ENCODE data around the gene COX7B. TPM values are rescaled to one million over a fixed set of nuclear protein-coding genes. Genes with fewer than 3 reads are reported as not detected.

COX7B gene
- total RNA-seq, 2 experiments from 2014 or later: 303 to 375 TPM

DNA sequence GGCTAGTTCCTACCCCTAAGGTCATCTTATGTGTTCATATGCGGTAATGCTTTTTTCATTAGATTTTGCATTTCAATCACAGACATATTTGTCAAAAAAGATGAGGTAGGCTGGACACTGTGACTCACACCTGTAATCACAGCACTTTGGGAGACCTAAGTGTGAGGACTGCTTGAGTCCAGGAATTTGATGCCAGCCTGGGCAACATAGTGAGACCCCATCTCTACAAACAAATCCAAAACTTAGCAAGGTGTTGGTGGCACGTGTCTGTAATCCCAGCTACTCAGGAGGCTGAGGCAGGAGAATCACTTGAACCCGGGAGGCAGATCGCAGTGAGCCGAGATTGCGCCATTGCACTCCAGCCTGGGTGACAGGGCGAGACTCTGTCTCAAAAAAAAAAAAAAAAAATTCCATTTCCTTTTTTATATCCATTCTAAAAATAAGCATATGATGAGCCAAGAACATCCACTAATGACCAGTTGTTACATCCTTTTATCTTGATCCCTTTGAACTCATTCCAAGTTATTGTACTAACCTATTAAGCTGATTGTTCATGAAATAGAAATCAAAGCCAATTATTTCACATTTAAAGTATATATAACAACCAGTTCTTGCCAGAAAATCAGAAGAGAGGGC lies 46.8 kb downstream of the COX7B start:
- intact Hi-C loops (cut with DNase I, micrococcal nuclease): no loop called here
- no peaks in the 10 kb centered on the region for H3K27me3 Mint-ChIP-seq
- no peaks in the 10 kb centered on the region for H3K9me3 Mint-ChIP-seq (ENCODE audit: low read depth)
- DNase-seq (no peak), ATAC-seq (no peak)
- no peak overlapping the region for H3K27ac Mint-ChIP-seq
- CTCF ChIA-PET: no interaction called here
- peaks cover 8% of the 10 kb centered on the region for H3K4me1 Mint-ChIP-seq
- no peak overlapping the region for H3K4me3 Mint-ChIP-seq
- POLR2A ChIA-PET: no interaction called here
- peaks cover 1% of the 10 kb centered on the region for H3K36me3 Mint-ChIP-seq (ENCODE audit: low read depth)

DNA sequence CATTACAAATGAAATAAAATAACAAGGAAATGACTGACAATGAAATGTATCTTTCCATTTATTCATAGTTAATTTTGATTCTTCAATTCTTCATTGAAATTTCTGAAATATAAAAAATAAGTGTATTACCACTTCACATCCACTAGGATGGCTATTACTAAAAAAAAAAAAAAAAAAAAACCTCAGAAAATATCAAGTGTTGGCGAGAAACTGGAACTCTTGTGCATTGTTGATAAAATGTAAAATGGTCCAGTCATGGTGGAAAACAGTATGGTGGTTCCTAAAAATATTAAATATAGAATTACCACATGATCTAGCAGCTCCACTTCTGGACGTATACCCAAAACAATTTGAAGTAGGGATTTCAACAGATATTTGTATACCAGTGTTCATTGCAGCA lies 47.3 kb downstream of the COX7B start:
- CTCF ChIA-PET: interaction anchor here (0.6 kb wide), 1 partner anchor 36 kb away, joined by 4 read pairs; no protein-coding TSS in a partner anchor
- Mint-ChIP-seq H3K27ac (no peak overlapping the region), H3K4me1 (peaks cover 8% of the 10 kb centered on the region), H3K9me3 (ENCODE audit: low read depth) (no peaks in the 10 kb centered on the region), H3K36me3 (ENCODE audit: low read depth) (peaks cover 1% of the 10 kb centered on the region), H3K4me3 (no peak overlapping the region), H3K27me3 (no peaks in the 10 kb centered on the region)
- intact Hi-C loops (cut with DNase I, micrococcal nuclease): no loop called here
- DNase-seq (no peak), ATAC-seq (no peak)
- POLR2A ChIA-PET: no interaction called here

DNA sequence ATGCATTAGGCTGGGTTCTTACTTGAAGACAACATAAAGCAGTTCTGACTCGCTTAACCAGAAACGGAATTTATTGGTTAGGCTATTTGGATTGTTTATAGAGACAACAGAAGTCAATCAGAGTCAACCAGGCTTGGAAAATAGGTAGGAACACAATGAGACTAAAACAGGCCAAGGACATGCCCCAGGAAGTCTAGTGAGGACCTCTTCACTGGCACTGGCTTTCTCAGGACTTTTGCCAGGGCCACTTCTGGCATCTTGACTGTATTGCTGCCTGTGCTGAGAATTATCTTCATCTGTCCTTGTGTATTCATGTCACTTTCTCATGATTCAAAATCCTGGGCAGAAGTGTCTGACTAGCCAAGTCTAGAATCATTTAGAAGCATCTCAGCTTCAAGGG lies 50.6 kb downstream of the COX7B start:
- Mint-ChIP-seq H3K36me3 (ENCODE audit: low read depth) (no peaks in the 10 kb centered on the region), H3K9me3 (ENCODE audit: low read depth) (no peaks in the 10 kb centered on the region), H3K4me3 (no peak overlapping the region), H3K4me1 (peaks cover 6% of the 10 kb centered on the region), H3K27ac (no peak overlapping the region), H3K27me3 (no peaks in the 10 kb centered on the region)
- POLR2A ChIA-PET: no interaction called here
- ATAC-seq: no peak
- DNase-seq: no peak
- intact Hi-C loops (cut with DNase I, micrococcal nuclease): no loop called here
- CTCF ChIA-PET: interaction anchor here (0.6 kb wide), 1 partner anchor 170 kb away, joined by 3 read pairs; no protein-coding TSS in a partner anchor

DNA sequence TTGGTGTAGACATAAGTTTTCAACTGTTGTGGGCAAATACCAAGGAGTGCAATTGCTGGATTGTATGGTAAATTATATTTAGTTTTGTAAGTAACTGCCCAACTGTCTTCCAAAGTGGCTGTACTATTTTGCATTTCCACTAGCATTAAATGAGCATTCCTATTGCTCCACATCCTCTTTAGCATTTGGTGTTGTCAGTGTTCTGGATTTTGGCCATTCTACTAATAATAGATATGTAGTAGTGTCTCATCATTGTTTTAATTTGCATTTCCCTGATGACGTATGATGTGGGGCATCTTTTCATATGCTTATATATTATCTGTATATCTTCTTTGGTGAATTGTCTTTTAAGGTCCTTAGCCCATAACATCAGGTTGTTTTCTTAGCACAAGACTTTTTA lies 52.9 kb downstream of the COX7B start:
- ChIA-PET POLR2A (no interaction called here), CTCF (no interaction called here)
- Mint-ChIP-seq H3K9me3 (ENCODE audit: low read depth) (no peaks in the 10 kb centered on the region), H3K4me3 (no peak overlapping the region), H3K27ac (no peak overlapping the region), H3K27me3 (no peaks in the 10 kb centered on the region), H3K4me1 (peaks cover 11% of the 10 kb centered on the region), H3K36me3 (ENCODE audit: low read depth) (no peaks in the 10 kb centered on the region)
- intact Hi-C loops (cut with DNase I, micrococcal nuclease): no loop called here
- DNase-seq (no peak), ATAC-seq (no peak)

DNA sequence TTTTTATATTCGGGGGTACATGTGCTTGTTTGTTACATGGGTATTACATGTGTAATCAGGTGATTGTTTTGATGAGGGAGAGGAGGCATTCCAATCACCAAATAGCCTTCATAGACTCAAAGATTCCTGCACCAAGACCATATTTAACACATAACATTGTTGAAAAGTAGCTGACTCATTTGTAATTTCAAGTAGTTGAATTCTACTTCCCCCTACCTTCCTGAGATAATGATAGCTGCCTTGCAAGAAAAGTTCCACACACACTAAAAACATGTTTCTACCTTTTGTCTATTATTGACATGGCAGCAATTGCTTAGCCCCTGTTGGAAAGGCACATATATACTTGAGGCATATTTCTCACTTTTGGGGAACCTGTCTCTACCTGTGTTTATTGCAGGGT lies 54.0 kb downstream of the COX7B start:
- H3K27me3 Mint-ChIP-seq: no peaks in the 10 kb centered on the region
- no peak for ATAC-seq
- H3K4me3 Mint-ChIP-seq: no peak overlapping the region
- no peaks in the 10 kb centered on the region for H3K9me3 Mint-ChIP-seq (ENCODE audit: low read depth)
- CTCF ChIA-PET: no interaction called here
- no peak for DNase-seq
- peaks cover 18% of the 10 kb centered on the region for H3K4me1 Mint-ChIP-seq
- no peak overlapping the region for H3K27ac Mint-ChIP-seq
- H3K36me3 Mint-ChIP-seq (ENCODE audit: low read depth): peaks cover 3% of the 10 kb centered on the region
- POLR2A ChIA-PET: no interaction called here
- intact Hi-C loops (cut with DNase I, micrococcal nuclease): no loop called here

DNA sequence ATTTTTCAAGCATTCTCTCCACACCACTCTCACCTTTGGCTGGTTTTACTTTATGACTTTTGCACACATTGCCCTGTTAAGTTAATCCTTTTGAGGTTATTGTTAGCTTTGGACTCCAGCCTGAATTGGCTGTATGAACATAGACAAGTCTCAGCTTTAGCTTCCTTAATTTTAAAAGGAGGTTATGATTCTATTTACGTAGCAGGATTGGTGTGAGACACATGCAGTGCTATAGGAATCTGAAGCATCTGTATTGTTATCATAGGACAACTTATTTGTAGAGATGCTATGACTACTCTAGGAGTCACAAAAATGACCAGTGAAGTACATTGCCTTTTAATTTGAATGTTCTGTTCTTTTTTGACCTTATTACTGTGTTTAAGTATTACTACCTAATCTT lies 54.4 kb downstream of the COX7B start:
- intact Hi-C loops (cut with DNase I, micrococcal nuclease): no loop called here
- Mint-ChIP-seq H3K27me3 (no peaks in the 10 kb centered on the region), H3K4me1 (peaks cover 18% of the 10 kb centered on the region), H3K4me3 (no peak overlapping the region), H3K9me3 (ENCODE audit: low read depth) (no peaks in the 10 kb centered on the region), H3K36me3 (ENCODE audit: low read depth) (peaks cover 3% of the 10 kb centered on the region), H3K27ac (no peak overlapping the region)
- ATAC-seq (no peak), DNase-seq (no peak)
- CTCF ChIA-PET: no interaction called here
- POLR2A ChIA-PET: no interaction called here

Other genes with a start within 250 kb of the COX7B start
- 10 to 100 TPM; 52.1 to 70.6 TPM for gene ATRX, start 113.3 kb upstream of the COX7B start, total RNA-seq
- gene MAGT1, start 4.0 kb upstream of the COX7B start, total RNA-seq: 10 to 100 TPM; 35.0 to 40.6 TPM
- 1 to 10 TPM; 9.5 to 9.7 TPM for gene ATP7A, start 11.2 kb downstream of the COX7B start, total RNA-seq
- under 1 TPM in 1 of 2 experiments, not detected in 1; 0.55 TPM for gene PGAM4, start 70.2 kb downstream of the COX7B start, total RNA-seq
- 1,000 to 10,000 TPM; 1,263 to 1,446 TPM for gene PGK1, start 204.8 kb downstream of the COX7B start, total RNA-seq
- 10 to 100 TPM; 17.6 to 18.3 TPM for gene TAF9B, start 240.2 kb downstream of the COX7B start, total RNA-seq